ENCODE measurements around the gene COA1. TPM values are rescaled to one million over a fixed set of nuclear protein-coding genes. Genes with fewer than 3 reads are reported as not detected.

COA1 gene
- total RNA-seq, 1 experiment from 2014 or later = 151 TPM

- Histone ChIP-seq H3K9me2 (ENCODE audit: insufficient read depth) (no peaks in the 10 kb centered on the region), H3K79me2 (ENCODE audit: low read depth) (peaks cover 75% of the 10 kb centered on the region), H3K36me3 (ENCODE audit: low read depth) (peaks cover 15% of the 10 kb centered on the region; the same call in 1 of the 2 replicates), H3K27me3 (ENCODE audit: insufficient read depth, low read depth) (no peaks in the 10 kb centered on the region), H3K9me3 (ENCODE audit: insufficient read depth, low read depth) (peaks cover 4% of the 10 kb centered on the region; the same call in 1 of the 2 replicates), H3K4me3 (no peak overlapping the region), H3K4me2 (no peak overlapping the region), H4K20me1 (ENCODE audit: insufficient read depth) (0 out of 2 replicates have a peak, but pooled peaks cover 2% of the 10 kb centered on the region), H2AFZ (no peak overlapping the region), H3K27ac (no peak overlapping the region), H3F3A (ENCODE audit: insufficient read depth, low read depth) (peaks cover 24% of the 10 kb centered on the region; the same call in 1 of the 2 replicates), H3K4me1 (replicated peaks; ENCODE audit: insufficient read depth) (peaks cover 27% of the 10 kb centered on the region)
- intact Hi-C loops (cut with micrococcal nuclease; ENCODE audit: unreplicated experiment) = no loop called here
- TF ChIP-seq, protein P1, sequence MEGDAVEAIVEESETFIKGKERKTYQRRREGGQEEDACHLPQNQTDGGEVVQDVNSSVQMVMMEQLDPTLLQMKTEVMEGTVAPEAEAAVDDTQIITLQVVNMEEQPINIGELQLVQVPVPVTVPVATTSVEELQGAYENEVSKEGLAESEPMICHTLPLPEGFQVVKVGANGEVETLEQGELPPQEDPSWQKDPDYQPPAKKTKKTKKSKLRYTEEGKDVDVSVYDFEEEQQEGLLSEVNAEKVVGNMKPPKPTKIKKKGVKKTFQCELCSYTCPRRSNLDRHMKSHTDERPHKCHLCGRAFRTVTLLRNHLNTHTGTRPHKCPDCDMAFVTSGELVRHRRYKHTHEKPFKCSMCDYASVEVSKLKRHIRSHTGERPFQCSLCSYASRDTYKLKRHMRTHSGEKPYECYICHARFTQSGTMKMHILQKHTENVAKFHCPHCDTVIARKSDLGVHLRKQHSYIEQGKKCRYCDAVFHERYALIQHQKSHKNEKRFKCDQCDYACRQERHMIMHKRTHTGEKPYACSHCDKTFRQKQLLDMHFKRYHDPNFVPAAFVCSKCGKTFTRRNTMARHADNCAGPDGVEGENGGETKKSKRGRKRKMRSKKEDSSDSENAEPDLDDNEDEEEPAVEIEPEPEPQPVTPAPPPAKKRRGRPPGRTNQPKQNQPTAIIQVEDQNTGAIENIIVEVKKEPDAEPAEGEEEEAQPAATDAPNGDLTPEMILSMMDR (conservative IDR thresholded peaks at IDR 0.05) = no peak
- no peak for TF ChIP-seq EZH2 (IDR thresholded peaks at IDR 0.05; ENCODE audit: low read depth)
- ChIA-PET CTCF (interaction anchor here (2.1 kb wide), 1 partner anchor 115 kb away, joined by 24 read pairs; the partner anchor contains the start of gene STK17A), POLR2A (ENCODE audit: unreplicated experiment) (interaction anchor here (0.5 to 0.6 kb wide), 2 partner anchors 115 to 236 kb away, joined by 18 to 22 read pairs; partner anchors contain the start of gene STK17A)
- BruUV-seq (replicated peaks) = no TSS peak
- no peak for DNase-seq
Observed at GRCh38 chr7:43697690-43698089, 31.6 kb downstream of the COA1 start.

GRCh38 chr7:43695365-43695764 lies 34.0 kb downstream of the COA1 start:
- Histone ChIP-seq H3K9me2 (ENCODE audit: insufficient read depth) (no peaks in the 10 kb centered on the region), H3K9me3 (ENCODE audit: insufficient read depth, low read depth) (peaks cover 4% of the 10 kb centered on the region; the same call in 1 of the 2 replicates), H4K20me1 (ENCODE audit: insufficient read depth) (no peaks in the 10 kb centered on the region), H3F3A (ENCODE audit: insufficient read depth, low read depth) (peaks cover under 1% of the 10 kb centered on the region; the same call in 1 of the 2 replicates), H3K27me3 (ENCODE audit: insufficient read depth, low read depth) (no peaks in the 10 kb centered on the region), H3K27ac (0 out of 2 replicates have a peak overlapping the region, but pooled peaks have one; percentile 4), H3K36me3 (ENCODE audit: low read depth) (peaks cover 15% of the 10 kb centered on the region; the same call in 1 of the 2 replicates), H3K4me1 (replicated peaks; ENCODE audit: insufficient read depth) (peaks cover 27% of the 10 kb centered on the region), H3K4me3 (no peak overlapping the region), H2AFZ (no peak overlapping the region), H3K4me2 (no peak overlapping the region), H3K79me2 (ENCODE audit: low read depth) (peaks cover 92% of the 10 kb centered on the region)
- CTCF ChIA-PET = no interaction called here
- intact Hi-C loops (cut with micrococcal nuclease; ENCODE audit: unreplicated experiment) = no loop called here
- no peak for TF ChIP-seq EZH2 (IDR thresholded peaks at IDR 0.05; ENCODE audit: low read depth)
- TF ChIP-seq, protein P1 (conservative IDR thresholded peaks at IDR 0.05) = no peak
- no TSS peak for BruUV-seq (replicated peaks)
- POLR2A ChIA-PET (ENCODE audit: unreplicated experiment) = no interaction called here
- DNase-seq = no peak

GRCh38 chr7:43694399-43694748 lies 34.9 kb downstream of the COA1 start:
- no TSS peak for BruUV-seq (replicated peaks)
- POLR2A ChIA-PET (ENCODE audit: unreplicated experiment) = interaction anchor here (0.6 kb wide), 1 partner anchor 73 kb away, joined by 3 read pairs; no protein-coding TSS in a partner anchor
- Histone ChIP-seq H2AFZ (no peak overlapping the region), H3K9me2 (ENCODE audit: insufficient read depth) (no peaks in the 10 kb centered on the region), H3F3A (ENCODE audit: insufficient read depth, low read depth) (no peaks in the 10 kb centered on the region; the same call in 1 of the 2 replicates), H4K20me1 (ENCODE audit: insufficient read depth) (no peaks in the 10 kb centered on the region), H3K4me1 (replicated peaks; ENCODE audit: insufficient read depth) (peaks cover 27% of the 10 kb centered on the region), H3K27ac (peak overlapping the region; percentile 4; the same call in 1 of the 2 replicates), H3K79me2 (ENCODE audit: low read depth) (peaks cover 97% of the 10 kb centered on the region), H3K4me2 (no peak overlapping the region; the same call in 1 of the 2 replicates), H3K27me3 (ENCODE audit: insufficient read depth, low read depth) (no peaks in the 10 kb centered on the region), H3K4me3 (no peak overlapping the region), H3K36me3 (ENCODE audit: low read depth) (peaks cover 15% of the 10 kb centered on the region; the same call in 1 of the 2 replicates), H3K9me3 (ENCODE audit: insufficient read depth, low read depth) (peaks cover 4% of the 10 kb centered on the region; the same call in 1 of the 2 replicates)
- TF ChIP-seq, protein P1 (conservative IDR thresholded peaks at IDR 0.05) = no peak
- TF ChIP-seq EZH2 (IDR thresholded peaks at IDR 0.05; ENCODE audit: low read depth) = no peak
- peak in 1 of 2 experiments; percentile 42 for DNase-seq
- intact Hi-C loops (cut with micrococcal nuclease; ENCODE audit: unreplicated experiment) = no loop called here
- CTCF ChIA-PET = interaction anchor here (1.6 kb wide), 1 partner anchor 112 kb away, joined by 7 read pairs; the partner anchor contains the start of gene STK17A
